Measurements from ENCODE around the gene SYVN1. TPM values are rescaled to one million over a fixed set of nuclear protein-coding genes. Genes with fewer than 3 reads are reported as not detected.

Gene SYVN1
- total and polyA plus RNA-seq, 8 donors, result 47.5 to 98.2 (median 64.1) TPM

DNA sequence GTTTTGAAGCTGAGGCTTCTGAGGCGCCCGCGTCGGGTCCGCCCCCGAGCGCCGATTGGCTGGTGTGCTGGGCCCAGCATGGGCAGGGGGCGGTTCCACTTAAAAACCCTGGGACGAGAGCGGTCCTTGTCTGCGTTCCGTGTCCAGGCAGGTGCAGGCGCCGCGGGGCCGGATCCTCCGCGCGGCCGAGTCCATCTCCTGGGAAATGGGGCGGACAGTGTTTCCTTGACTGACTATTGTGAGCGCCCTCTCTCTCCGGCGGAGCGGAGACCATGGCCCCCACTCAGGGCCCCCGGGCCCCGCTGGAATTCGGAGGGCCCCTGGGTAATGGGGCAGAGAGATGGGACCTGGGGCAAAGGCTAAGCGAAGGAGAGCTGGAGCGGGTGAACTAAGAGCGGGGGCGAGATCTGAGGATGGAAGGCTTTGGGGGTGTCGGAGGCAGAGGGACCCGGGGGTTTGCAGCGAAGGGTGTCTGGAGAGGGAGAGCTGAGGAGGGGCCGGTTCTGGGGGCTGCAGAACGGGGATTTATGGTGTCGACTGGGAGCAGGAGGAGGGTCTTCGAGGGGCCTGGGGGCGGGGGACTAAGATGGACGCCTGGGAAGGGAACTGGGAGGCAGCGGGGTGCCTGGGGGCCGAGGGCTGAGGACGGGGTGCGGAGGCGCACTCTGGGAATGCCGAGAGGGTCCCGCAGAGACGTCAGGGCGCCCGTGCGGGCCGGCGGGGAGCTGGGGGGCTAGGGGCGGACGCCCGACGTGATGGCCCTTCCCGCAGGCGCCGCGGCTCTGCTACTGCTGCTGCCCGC lies 22.4 kb downstream of the SYVN1 start, which contains the start of gene TM7SF2:
Gene TM7SF2 (plus strand): TSS at position 129 of the 802 bp plus-strand sequence. CDS start 144 bp downstream, at position 273.
- FAIRE-seq (no peak), DNase-seq (peak; percentile 95 to 99 (median 98)), ATAC-seq (peak; percentile 80 to 92 (median 85))
- peaks cover 31 to 39% (median 38%) of the 10 kb centered on the region in 3 donors for H3K4me1 ChIP-seq
- TF ChIP-seq CTCF (IDR thresholded peaks at IDR 0.05), result no peak
- 1% methylated on average over 34 to 64 of the region's 64 CpGs for WGBS, 2 donors
- intact Hi-C loops (cut with DNase I), result loop anchor here in 1 of 3 donors (10.0 kb wide), 1 partner anchor 97 kb away; the partner anchor contains the start of gene ARL2
- peak within 1 kb of the TSS; percentile 58 to 88 (median 70) for H3K27ac ChIP-seq
- H3K27me3 ChIP-seq, result no peaks in the 10 kb centered on the region
- H3K9me3 ChIP-seq, result no peaks in the 10 kb centered on the region
- H3K36me3 ChIP-seq, result peaks cover 0 to 23% (median 7%) of the 10 kb centered on the region in 3 donors
- H3K4me3 ChIP-seq, result peak within 1 kb of the TSS; percentile 31 to 70 (median 54)

DNA sequence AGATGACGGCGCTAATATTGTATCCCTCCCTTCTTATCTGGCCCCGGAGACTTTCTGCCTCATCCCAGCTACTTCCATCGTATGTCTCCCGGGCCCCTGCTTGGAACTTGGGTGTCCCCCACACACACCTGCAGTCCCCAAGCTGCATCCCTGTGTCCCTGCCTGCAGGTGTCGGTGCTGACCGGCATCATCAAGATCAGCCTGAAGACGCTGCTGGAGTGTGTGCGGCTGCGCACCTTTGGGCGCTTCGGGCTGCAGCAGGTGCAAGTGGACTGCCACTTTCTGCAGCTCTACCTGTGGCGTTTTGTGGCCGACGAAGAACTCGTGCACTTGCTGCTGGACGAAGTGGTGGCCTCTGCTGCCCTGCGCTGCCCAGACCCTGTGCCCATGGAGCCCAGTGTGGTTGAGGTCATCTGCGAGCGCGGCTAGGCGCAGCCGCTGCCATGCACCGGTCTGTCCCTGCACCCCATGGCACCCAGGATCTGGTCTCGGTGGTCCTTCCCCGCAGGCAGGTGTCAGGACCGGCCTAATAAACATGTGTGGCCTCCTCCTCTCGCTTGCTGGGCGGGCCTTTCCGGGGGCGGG lies 23.1 kb downstream of the SYVN1 start:
- ATAC-seq, result no peak
- FAIRE-seq, result no peak
- WGBS, 2 donors, result 53 to 54% methylated on average over 28 to 31 of the region's 31 CpGs
- peaks cover 0 to 23% (median 7%) of the 10 kb centered on the region in 3 donors for H3K36me3 ChIP-seq
- TF ChIP-seq CTCF (IDR thresholded peaks at IDR 0.05), result no peak
- H3K27ac ChIP-seq, result peak overlapping the region in 1 of 4 donors; percentile 75
- H3K27me3 ChIP-seq, result no peaks in the 10 kb centered on the region
- intact Hi-C loops (cut with DNase I), result loop anchor here in 1 of 3 donors (10.0 kb wide), 1 partner anchor 96 kb away; the partner anchor contains the start of gene ARL2
- peak overlapping the region in 2 of 4 donors; percentile 57 to 70 for H3K4me3 ChIP-seq
- peak in 1 of 6 donors; percentile 39 for DNase-seq
- H3K4me1 ChIP-seq, result peaks cover 27 to 35% (median 34%) of the 10 kb centered on the region in 3 donors
- no peaks in the 10 kb centered on the region for H3K9me3 ChIP-seq

DNA sequence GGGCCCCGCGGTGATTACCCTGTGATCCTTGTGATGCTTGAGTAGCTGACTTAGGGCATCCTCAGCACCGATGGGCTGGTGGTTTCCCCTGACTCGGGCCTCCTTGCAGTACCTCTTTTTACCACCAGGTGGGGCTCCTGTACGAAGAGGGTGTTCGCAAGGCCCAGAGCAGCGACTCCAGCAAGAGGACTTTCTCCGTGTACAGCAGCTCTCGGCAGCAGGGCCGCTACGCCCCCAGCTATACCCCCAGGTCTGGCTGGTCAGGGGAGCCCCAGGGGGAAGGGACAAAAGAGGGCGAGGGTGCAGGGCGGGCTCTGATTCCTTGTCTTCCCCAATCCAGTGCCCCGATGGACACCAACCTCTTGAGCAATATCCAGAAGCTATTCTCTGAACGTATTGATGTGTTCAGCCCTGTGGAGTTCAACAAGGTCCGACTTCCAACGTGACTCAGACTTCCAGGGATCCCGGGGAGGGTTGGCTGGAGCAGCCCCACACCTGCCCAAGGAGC lies 23.9 kb downstream of the SYVN1 start:
- WGBS, 2 donors, result 9 to 10% methylated on average over 18 of the region's 18 CpGs
- FAIRE-seq (no peak), ATAC-seq (peak; percentile 34 to 71 (median 56)), DNase-seq (peak; percentile 79 to 99 (median 92))
- peak; percentile 98 to 99 (median 98) for TF ChIP-seq CTCF (IDR thresholded peaks at IDR 0.05)
- peaks cover 26 to 29% (median 28%) of the 10 kb centered on the region in 3 donors for H3K4me1 ChIP-seq
- peak overlapping the region in 1 of 4 donors; percentile 51 for H3K27ac ChIP-seq
- H3K36me3 ChIP-seq, result peaks cover 0 to 23% (median 7%) of the 10 kb centered on the region in 3 donors
- H3K4me3 ChIP-seq, result no peak overlapping the region
- no peaks in the 10 kb centered on the region for H3K27me3 ChIP-seq
- intact Hi-C loops (cut with DNase I), result loop anchor here in 1 of 3 donors (10.0 kb wide), 1 partner anchor 96 kb away; the partner anchor contains the start of gene ARL2
- no peaks in the 10 kb centered on the region for H3K9me3 ChIP-seq

DNA sequence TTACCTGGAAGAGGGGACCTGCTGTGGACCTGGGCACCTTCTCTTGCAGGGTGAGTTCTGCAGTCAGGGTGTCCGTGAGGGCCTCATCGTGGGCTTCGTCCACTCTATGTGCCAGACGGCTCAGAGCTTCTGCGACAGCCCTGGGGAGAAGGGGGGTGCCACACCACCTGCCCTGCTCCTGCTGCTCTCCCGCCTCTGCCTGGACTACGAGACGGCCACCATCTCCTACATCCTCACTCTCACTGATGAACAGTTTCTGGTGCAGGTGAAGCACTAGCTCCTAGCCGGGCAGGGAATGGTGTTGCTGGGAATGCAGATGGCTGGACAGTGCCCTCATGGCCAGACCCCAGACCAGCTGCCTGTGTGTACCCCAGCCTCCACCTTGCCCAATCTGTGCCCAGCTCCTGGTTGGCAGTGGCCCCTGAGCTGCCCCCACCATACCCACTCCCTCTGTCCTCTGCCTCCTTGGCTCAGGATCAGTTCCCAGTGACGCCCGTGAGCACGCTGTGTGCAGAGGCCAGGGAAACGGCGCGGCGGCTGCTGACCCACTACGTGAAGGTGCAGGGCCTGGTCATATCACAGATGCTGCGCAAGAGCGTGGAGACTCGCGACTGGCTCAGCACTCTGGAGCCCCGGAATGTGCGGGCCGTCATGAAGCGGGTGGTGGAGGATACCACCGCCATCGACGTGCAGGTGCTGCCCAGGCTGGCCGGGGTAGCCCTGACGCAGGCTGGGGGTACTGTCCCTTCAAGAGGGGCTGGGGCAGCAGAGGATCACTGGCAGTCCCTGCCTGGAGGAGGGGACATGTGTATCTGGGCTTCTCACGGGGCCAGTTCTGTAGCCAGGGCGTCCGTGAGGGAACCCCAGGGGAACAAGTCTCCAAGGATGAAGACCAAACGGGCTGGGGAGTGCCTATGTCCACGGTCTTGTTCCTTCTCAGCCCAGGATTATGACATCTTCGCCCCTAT lies 24.8 kb downstream of the SYVN1 start:
- H3K27me3 ChIP-seq, result no peaks in the 10 kb centered on the region
- TF ChIP-seq CTCF (IDR thresholded peaks at IDR 0.05), result no peak
- H3K4me3 ChIP-seq, result no peak overlapping the region
- ATAC-seq (no peak), FAIRE-seq (no peak), DNase-seq (peak in 3 of 6 donors; percentile 44 to 82 (median 63))
- H3K27ac ChIP-seq, result no peak overlapping the region
- WGBS, 2 donors, result 85 to 87% methylated on average over 36 of the region's 36 CpGs
- H3K9me3 ChIP-seq, result no peaks in the 10 kb centered on the region
- intact Hi-C loops (cut with DNase I), result loop anchor here in 1 of 3 donors (10.0 kb wide), 2 partner anchors 95 to 255 kb away; partner anchors contain the start of gene ARL2
- H3K4me1 ChIP-seq, result peaks cover 30 to 33% (median 31%) of the 10 kb centered on the region in 3 donors
- H3K36me3 ChIP-seq, result peaks cover 0 to 23% (median 7%) of the 10 kb centered on the region in 3 donors
